Prostate gland (tissue), 2 donors: ENCODE data around the gene TAF4. TPM values are rescaled to one million over a fixed set of nuclear protein-coding genes. Genes with fewer than 3 reads are reported as not detected.
"Not testable (repeated sequence)": the region's sequence is repeated elsewhere in the genome, so short reads cannot be mapped to it uniquely, and the experiment has no call there.

Experiments
- DNase-seq: peaks from one replicate; pipeline ENCODE4 v3.0.0-alpha.2; 2019; ENCODE audit warnings: low spot score
- H3K27ac ChIP-seq, 2 donors: fragments of 200-600 bp; sonication (generic); 2 replicates each; pipeline ENCODE4 v1.5.1; 2017 to 2019
- H3K27me3 ChIP-seq: fragments of 200-600 bp; sonication (generic); replicated peaks from 2 replicates; pipeline ENCODE4 v1.5.1; 2019; ENCODE audit not compliant: insufficient read depth
- H3K36me3 ChIP-seq, 2 donors: fragments of 200-600 bp; sonication (generic); 1 replicate in 1 of 2; 2 replicates in 1 of 2; pipeline versions ENCODE4 v1.5.1 to v1.8.1; 2017 to 2019
- H3K4me1 ChIP-seq: fragments of 200-600 bp; sonication (generic); replicated peaks from 2 replicates; pipeline ENCODE4 v1.5.1; 2019
- H3K4me3 ChIP-seq, 2 donors: fragments of 200-600 bp; sonication (generic); 2 replicates each; pipeline ENCODE4 v1.5.1; 2017 to 2019
- H3K9me3 ChIP-seq: fragments of 200-600 bp; sonication (generic); 2 replicates; pipeline ENCODE4 v1.5.1; 2017
- POLR2A ChIP-seq: fragments of 450-650 bp; IDR thresholded peaks from one replicate; pipeline ENCODE4 v1.6.1; 2016; ENCODE audit warnings: antibody characterized with exemption, mild to moderate bottlenecking
- POLR2AphosphoS5 ChIP-seq: sonication (generic); formaldehyde crosslinking; IDR thresholded peaks from one replicate; pipeline ENCODE4 v1.6.1; 2017; ENCODE audit warnings: antibody characterized with exemption
- WGBS: methylation state at CpG from one replicate; pipeline ENCODE4 v1.1.5; 2018; 5-methylcytosine and 5-hydroxymethylcytosine counted together
- intact Hi-C: fragments of 100-400 bp; cut with DNase I; formaldehyde crosslinking; loops from one replicate; pipeline ENCODE4 v1.14.2; 2022
- total RNA-seq, 2 donors: library from RNA; depleted of rRNA; stranded (reverse); fragments of >200 nt; gene quantifications; one replicate each; pipeline ENCODE4 v1.1.0, GENCODE V29; 2016
- TF ChIP-seq, protein P1 (sequence below), 4 experiments: fragments of 200-600 bp in 2 of 4; fragments of 450-650 bp in 2 of 4; sonication (generic) in 2 of 4; IDR thresholded peaks; 1 replicate in 3 of 4; 2 replicates in 1 of 4; pipeline ENCODE4 v1.5.1; 2016 to 2019; ENCODE audit warnings: antibody characterized with exemption in 4 of 4, mild to moderate bottlenecking in 2 of 4, moderate library complexity in 2 of 4

TAF4 gene
- total RNA-seq, 2 donors from 2014 or later: 19.9 to 57.1 TPM

GRCh38 chr20:62073323-62073722 lies 7.6 kb upstream of the TAF4 start:
- DNase-seq: no peak
- Histone ChIP-seq H3K36me3 (no peaks in the 10 kb centered on the region), H3K27ac (no peak overlapping the region), H3K4me3 (no peak overlapping the region), H3K9me3 (no peaks in the 10 kb centered on the region), H3K4me1 (no peaks in the 10 kb centered on the region), H3K27me3 (no peaks in the 10 kb centered on the region)
- intact Hi-C loops: no loop called here
- WGBS: 97% methylated on average over 5 of the region's 5 CpGs
- TF ChIP-seq, protein P1, sequence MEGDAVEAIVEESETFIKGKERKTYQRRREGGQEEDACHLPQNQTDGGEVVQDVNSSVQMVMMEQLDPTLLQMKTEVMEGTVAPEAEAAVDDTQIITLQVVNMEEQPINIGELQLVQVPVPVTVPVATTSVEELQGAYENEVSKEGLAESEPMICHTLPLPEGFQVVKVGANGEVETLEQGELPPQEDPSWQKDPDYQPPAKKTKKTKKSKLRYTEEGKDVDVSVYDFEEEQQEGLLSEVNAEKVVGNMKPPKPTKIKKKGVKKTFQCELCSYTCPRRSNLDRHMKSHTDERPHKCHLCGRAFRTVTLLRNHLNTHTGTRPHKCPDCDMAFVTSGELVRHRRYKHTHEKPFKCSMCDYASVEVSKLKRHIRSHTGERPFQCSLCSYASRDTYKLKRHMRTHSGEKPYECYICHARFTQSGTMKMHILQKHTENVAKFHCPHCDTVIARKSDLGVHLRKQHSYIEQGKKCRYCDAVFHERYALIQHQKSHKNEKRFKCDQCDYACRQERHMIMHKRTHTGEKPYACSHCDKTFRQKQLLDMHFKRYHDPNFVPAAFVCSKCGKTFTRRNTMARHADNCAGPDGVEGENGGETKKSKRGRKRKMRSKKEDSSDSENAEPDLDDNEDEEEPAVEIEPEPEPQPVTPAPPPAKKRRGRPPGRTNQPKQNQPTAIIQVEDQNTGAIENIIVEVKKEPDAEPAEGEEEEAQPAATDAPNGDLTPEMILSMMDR (IDR thresholded peaks at IDR 0.05): no peak
- TF ChIP-seq POLR2A (no peak), POLR2AphosphoS5 (no peak)

- intact Hi-C loops, H3K9me3 ChIP-seq, H3K27ac ChIP-seq, H3K4me3 ChIP-seq, H3K27me3 ChIP-seq, DNase-seq, H3K36me3 ChIP-seq, H3K4me1 ChIP-seq: not testable (repeated sequence)
- WGBS: 79% methylated on average over 8 of the region's 8 CpGs
These were observed 6.2 kb upstream of the TAF4 start for GRCh38 chr20:62071669-62072430.

- H3K4me3 ChIP-seq: no peak overlapping the region
- TF ChIP-seq, protein P1 (IDR thresholded peaks at IDR 0.05): no peak
- no peak for TF ChIP-seq POLR2AphosphoS5
- no peak for TF ChIP-seq POLR2A
- no peaks in the 10 kb centered on the region for H3K9me3 ChIP-seq
- no peaks in the 10 kb centered on the region for H3K36me3 ChIP-seq
- no peak overlapping the region for H3K27ac ChIP-seq
- 40% methylated on average over 11 of the region's 11 CpGs for WGBS
- peaks cover 3% of the 10 kb centered on the region for H3K4me1 ChIP-seq
- no peak for DNase-seq
- intact Hi-C loops: loop anchor here (5.0 to 10.0 kb wide), 2 partner anchors 73 to 725 kb away; partner anchors contain the start of genes MRGBP, PSMA7 and SS18L1
- H3K27me3 ChIP-seq: no peaks in the 10 kb centered on the region
These were observed 4.1 kb upstream of the TAF4 start for GRCh38 chr20:62069741-62070216.

DNA sequence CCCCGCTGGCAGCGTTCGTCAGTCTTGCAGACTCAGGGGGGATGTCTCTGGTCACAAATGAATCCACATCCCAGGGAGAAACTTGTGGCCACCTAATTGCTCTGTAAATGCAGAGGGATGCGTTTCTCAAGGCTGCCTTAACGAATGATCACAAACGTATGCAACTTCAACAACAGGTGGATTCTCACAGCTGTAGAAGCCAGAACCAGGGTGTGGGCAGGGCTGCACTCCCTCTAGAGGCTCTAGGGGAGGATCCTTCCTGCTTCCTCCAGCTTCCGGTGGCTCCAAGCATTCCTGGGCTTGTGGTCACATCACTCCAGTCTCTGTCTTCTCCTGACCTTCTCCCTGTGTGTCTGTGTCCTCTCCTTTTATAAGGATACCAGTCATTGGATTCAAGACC lies 3.3 kb upstream of the TAF4 start:
- no peak overlapping the region for H3K4me3 ChIP-seq
- intact Hi-C loops: loop anchor here (5.0 to 10.0 kb wide), 2 partner anchors 73 to 726 kb away; partner anchors contain the start of genes MRGBP, PSMA7 and SS18L1
- peaks cover 6% of the 10 kb centered on the region for H3K4me1 ChIP-seq
- no peak for DNase-seq
- no peaks in the 10 kb centered on the region for H3K9me3 ChIP-seq
- TF ChIP-seq, protein P1 (IDR thresholded peaks at IDR 0.05): no peak
- TF ChIP-seq POLR2A: no peak
- H3K36me3 ChIP-seq: no peaks in the 10 kb centered on the region
- 89% methylated on average over 7 of the region's 7 CpGs for WGBS
- no peak overlapping the region for H3K27ac ChIP-seq
- no peaks in the 10 kb centered on the region for H3K27me3 ChIP-seq

DNA sequence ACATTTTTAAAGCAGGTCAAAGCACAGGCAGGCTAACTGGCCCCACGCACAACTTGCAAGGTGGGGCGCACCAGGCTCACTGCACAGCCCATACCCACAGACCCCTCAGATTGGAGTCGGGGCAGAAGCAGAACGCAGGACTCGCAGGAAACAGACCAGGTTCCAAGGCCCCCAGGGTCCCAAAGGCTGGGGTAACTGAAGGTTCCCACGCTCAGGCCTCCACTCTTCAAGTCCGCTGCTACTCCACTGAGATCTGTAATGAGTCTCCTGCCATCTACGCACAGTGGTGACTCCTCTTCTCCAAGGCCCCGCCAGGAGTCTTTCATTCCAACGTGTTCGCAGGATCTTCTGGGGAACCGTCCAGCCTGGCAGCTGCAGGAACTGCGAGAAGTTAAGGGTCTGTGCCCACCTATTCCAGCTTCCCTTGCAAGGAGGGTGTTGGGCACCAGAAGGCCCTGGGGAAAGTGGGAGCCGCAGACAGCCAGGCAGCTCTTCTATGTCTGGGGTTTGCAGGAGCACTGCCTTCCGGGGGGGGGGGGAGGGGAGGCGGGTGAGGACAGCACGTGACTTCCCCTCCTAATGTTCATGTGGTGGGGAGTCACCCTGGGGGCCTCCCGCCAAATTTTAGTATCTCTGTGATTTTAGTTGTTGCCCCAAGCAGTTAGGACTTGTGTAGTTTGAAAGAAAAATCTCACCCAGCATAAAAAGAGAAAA lies 2.0 kb upstream of the TAF4 start:
- intact Hi-C loops: loop anchor here (5.0 to 10.0 kb wide), 2 partner anchors 75 to 727 kb away; partner anchors contain the start of genes MRGBP, PSMA7 and SS18L1
- H3K27me3 ChIP-seq: no peaks in the 10 kb centered on the region
- peaks cover 15% of the 10 kb centered on the region for H3K4me1 ChIP-seq
- no peak overlapping the region for H3K27ac ChIP-seq
- WGBS: 60% methylated on average over 18 of the region's 18 CpGs
- TF ChIP-seq POLR2AphosphoS5 (no peak), POLR2A (no peak)
- TF ChIP-seq, protein P1 (IDR thresholded peaks at IDR 0.05): no peak
- no peak for DNase-seq
- no peak overlapping the region for H3K4me3 ChIP-seq
- no peaks in the 10 kb centered on the region for H3K9me3 ChIP-seq
- H3K36me3 ChIP-seq: no peaks in the 10 kb centered on the region
